NCI-H748 treated with DMSO at 0.1 percent for 48 hours (cell line): Measurements from ENCODE around the gene SPRY2.

Experiments used
- DNase-seq: peaks from one replicate; lab custom pipeline; 2025; lab: John Stamatoyannopoulos, UW

SPRY2 gene

DNA sequence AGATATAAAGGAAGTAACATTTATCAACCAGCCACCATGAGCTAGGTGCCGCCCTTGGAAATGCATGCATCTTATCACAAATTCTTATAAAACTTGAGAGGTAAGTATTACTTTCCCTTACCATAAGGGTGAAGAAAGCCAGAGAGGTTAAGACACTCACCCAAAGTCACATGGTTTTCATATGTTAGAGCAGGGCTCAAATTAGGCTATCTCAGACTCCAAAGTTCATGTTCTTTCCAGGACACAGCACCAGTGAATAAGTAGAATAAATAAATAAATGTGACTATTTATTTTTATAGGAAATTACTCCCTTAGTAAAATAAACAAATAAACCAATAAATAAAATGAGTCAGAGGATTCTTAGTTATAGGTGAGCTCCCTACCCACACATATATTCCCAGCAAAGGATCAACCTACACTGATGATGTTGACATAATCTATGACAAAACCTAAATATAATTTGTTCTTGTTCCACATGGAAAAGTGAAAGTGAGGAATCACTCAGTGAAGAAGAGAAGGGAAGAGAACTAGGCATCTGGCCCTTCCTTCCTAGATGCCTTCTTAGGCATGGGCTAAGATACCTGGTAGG is 27.2 kb downstream of the SPRY2 start:
- no peak for DNase-seq

DNA sequence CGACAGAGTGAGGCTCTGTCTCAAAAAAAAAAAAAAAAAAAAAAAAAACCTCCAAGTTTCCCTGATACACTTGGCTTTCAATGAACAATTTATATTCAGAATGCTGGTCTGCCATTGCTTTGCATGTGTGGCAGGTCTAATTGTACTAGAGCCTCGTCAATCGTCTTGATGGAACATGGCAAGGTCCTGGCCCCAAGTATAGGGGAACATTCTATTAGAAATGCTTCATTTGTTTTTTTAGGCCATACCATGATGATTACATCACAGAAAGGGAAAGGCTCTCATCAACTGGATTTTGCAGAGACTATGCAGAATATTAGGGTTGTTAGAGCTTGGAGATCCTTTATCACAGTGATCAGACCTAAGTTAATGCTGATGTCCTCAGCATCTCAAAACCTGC is 28.0 kb downstream of the SPRY2 start:
- no peak for DNase-seq

DNA sequence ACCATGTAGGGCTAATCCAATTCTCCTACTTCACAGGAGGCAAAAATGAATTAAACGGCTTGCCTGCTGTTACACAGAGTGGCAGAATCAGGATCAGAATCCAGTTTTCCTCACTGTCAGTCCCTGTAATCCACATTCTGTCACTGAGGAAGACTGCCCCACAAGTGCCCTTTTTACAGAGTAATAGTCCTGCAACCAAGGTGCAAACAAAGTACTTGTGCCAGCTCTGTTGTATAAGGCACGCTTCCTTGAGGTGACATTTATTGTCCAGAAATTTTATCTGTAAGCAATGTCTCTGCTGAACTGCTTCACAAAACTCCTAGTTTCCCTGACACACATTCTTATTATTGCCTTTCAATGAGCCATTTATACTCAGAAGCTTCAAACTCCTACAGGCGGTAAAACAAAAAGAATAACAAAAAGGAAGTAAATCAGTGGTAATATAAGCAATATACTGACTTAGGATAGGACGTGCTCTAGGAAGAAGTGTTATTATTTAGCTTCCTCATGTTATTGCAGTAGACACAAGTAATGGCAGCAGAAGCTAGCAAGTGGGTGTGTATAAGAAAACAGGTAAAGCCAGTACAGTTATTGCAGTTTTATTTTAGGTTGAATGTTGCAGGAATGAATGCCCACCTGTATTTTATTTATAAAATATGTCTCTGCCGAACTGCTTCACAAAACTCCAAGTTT is 28.8 kb downstream of the SPRY2 start:
- no peak for DNase-seq

DNA sequence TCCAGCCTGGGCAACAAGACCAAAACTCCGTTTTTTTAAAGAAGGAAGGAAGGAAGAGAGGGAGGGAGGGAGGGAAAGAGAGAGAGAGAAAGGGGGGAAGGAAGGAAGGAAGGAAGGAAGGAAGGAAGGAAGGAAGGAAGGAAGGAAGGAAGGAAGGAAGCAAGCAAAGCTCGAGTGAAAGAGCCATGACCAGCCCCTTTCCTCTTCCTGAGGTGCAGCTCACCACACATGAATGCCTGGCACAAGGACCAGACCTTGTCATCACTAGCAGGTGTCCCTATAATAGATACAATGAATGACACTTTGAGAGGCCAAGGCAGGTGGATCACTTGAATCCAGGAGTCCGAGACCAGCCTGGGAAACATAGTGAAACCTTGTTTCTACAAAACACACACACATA is 31.0 kb downstream of the SPRY2 start:
- no peak for DNase-seq

DNA sequence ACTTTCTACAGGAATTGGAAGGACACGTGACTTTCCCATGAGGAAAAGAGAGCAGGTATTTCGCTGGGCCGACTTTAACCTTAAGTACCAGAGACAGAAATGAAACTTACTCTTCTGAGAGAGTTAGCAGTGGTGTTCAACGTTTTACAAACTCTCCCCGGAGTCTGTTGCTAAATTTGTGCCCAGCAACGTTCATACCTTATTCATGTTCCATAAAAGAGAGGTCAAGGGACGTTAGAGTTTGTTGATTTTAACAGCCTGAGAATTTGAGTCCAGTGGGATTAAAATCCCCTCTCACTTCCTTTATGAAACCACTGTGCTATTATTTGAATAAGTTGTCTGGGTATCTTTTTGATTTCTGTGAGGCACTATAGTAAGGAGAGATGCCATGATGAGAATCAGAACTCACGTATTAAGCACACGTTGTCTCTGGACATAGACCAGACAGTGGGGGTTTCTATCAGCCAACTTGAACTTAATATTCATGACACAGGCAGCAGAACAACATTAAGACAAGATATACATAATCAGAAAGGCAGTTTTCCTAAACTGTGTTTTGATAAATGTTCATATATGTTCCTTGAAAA is 33.4 kb downstream of the SPRY2 start:
- DNase-seq, result no peak

DNA sequence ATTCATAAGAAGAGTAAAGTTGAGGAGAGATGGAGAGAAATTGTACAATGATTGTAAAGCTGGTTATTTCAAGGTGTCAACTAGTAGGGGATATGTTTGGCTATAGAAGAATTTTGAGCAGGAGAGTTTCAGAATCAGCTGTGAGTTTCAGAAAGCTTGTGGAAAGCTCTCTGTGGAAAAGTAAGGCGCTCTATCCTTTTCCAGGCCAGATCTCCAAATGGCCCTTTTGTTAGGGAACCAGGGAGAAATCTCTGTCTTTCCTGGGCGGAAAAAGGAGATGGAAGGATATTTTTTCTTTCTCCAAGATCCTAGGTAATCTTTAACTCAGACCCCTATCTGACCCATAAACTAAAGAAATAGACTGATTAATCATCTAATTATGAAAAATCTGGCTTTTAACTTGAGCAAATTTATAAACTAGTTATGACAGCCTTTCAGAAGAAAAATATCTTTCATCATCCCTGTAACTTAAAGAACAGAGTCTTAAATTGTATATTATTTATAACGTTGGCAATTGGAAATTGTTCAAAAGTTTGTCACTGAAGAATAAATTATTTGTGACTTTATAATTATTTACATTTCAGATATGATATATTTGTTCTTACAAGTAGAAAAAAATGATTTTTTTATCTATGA is 34.5 kb downstream of the SPRY2 start:
- no peak for DNase-seq

DNA sequence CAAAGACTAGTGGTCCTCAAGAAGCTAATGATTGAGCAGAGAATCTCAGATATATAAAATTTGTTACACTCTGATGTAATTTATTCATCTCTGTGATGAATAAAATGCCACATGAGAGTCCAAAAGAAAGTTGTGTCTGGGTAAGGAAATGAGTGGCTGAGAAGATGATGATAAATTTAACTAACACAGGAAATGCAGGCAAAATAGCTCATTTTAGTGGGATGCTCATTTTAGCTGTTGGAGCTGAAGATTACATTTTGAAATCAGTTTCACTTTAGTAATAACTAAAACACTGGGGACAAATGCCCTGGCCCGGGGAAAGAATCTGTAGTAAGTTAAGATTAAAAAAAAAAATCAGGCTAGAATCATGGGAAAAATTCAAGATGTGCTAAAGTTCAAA is 35.2 kb downstream of the SPRY2 start:
- no peak for DNase-seq

DNA sequence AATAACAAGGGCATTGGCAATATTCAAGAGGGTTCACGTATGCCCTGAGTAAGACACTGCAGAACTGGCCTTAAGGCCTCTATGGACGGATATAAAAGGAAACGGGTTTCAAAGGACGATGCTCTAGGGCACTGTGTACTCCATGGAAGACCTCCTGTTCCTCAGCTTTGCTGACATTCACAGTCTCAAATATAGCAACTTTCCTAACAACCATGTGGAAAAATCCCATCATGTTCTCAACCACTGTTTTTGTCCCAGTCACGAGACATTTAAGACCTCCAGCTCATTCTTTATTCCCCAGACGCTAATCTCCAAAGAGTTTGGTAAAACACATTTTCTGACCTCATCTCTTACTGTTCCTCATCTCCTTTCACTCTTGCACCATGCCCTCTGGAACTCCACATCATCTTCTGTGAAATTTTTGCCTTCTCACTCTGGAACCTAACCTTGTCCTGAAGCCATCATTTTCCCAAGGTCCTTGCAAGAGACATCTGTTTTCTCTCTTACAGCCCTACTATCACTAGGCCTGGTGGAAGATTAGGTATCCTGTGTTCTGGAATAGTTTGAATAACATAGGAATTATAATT is 37.6 kb downstream of the SPRY2 start:
- DNase-seq, result no peak

DNA sequence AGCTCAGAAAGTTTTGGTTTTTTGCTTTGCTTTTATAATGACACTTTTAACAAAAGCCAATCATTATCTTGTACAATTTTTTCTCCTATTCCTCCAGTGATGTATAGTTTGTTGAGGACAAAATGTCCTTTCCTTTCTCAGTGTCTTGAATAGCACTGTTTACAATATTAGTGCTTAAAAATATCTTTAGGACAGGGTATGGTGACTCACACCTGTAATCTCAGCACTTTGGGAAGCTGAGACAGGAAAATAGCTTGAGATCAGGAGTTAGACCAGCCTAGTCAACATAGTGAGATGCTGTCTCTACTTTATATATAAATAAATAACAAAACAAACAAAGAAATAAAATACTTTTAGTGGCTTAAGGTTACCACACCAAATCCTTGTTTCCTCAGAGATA is 41.9 kb downstream of the SPRY2 start:
- no peak for DNase-seq

DNA sequence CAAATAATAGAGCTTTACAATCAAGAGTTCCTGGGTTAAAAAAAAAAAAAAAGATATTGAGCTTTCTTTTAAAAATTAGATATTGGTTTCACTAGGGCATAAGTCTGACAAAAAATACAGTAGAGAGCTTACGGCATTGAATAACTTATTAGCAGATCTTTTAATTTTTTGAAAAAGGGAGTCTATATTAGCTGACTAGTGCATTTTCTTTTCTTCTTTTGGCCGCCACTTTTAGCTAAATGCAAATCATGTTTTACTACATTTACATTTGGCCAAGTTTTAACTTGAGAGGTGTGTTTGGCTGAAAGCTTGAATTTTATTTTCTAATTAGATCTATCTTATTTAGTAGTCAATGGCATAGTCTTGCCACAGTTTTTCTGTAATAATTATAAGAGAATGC is 43.4 kb downstream of the SPRY2 start:
- no peak for DNase-seq

DNA sequence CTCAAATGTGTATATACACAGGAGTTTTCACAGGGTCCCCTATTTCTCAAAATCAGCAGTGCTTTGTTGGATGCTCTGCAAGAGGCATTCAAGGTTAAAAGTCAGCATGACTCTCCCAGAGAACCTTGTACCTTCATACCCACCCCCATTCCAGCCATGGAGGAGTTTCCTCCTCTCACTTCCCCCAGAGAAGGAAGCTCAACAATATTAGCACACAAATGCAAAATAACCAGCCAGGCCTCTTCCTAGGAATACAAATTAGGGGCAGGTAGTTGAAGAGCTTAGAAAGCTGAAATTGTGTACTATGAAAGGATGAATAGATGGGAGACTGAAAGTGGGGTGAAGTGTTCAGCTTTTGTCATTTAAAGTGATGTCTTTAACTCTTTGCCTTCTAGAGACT is 43.8 kb downstream of the SPRY2 start:
- DNase-seq, result no peak

DNA sequence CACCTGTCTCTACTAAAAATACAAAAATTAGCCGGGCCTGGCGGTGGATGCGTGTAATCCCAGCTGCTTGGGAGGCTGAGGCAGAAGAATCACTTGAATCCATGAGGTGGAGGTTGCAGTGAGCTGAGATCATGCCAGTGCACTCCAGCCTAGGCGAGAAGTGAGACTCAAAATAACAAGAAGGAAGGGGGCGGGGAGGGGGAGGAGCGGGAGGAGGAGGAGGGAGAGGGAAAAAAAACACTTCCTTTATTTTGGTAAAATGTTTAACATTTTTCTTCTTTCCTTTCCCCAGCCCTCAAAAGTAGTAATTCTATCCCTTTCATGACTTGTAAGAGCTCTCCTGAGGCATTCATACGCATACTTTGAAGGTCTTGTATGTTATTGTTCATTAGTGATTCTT is 44.3 kb downstream of the SPRY2 start:
- no peak for DNase-seq

DNA sequence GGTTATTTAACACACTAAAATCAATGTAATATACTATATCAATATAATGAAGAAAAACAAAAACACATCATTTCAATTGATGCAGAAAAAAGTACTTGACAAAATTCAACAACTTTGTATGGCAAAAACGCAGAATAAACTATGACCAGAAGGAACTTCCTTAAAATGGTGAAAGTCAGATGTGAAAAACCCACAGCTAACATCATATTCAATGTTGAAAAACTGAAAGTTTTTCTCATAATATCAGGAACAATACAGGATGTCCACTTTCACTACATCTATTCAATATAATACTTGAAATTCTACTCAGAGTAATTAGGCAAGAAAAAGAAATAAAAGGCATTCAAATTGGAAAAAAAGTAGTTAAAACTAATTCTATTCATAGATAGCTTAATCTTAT is 50.3 kb downstream of the SPRY2 start:
- DNase-seq, result no peak
